ENCODE results near the gene GRB2.

Gene GRB2

GRCh38 chr17:75339971-75340370 is 65.5 kb downstream of the GRB2 start:
- Histone ChIP-seq H3K9ac (ENCODE audit: insufficient read length, low read depth) (no peak overlapping the region), H3K4me3 (ENCODE audit: insufficient read length, low read depth) (no peak overlapping the region)

GRCh38 chr17:75338335-75338734 is 67.1 kb downstream of the GRB2 start:
- Histone ChIP-seq H3K27me3 (ENCODE audit: insufficient read depth, insufficient read length) (no peaks in the 10 kb centered on the region), H3K4me3 (ENCODE audit: insufficient read length, low read depth) (no peak overlapping the region), H3K36me3 (ENCODE audit: insufficient read depth, insufficient read length, low read length) (no peaks in the 10 kb centered on the region), H3K4me1 (ENCODE audit: insufficient read depth, insufficient read length) (peaks cover 6% of the 10 kb centered on the region), H3K9ac (ENCODE audit: insufficient read length, low read depth) (no peak overlapping the region), H3K9me3 (ENCODE audit: insufficient read depth, low read length) (no peaks in the 10 kb centered on the region)
- no peak for DNase-seq (ENCODE audit: low read depth, low spot score)
- TF ChIP-seq ZNF274 (IDR thresholded peaks at IDR 0.05; ENCODE audit: low read depth, low read length) (no peak), YY1 (IDR thresholded peaks at IDR 0.05; ENCODE audit: insufficient read depth, insufficient read length) (no peak), SUZ12 (IDR thresholded peaks at IDR 0.05; ENCODE audit: extremely low read depth, insufficient read depth, insufficient read length) (no peak)

More at GRCh38 chr17:75339971-75340370, 65.5 kb downstream of the GRB2 start:
- H3K4me1 ChIP-seq (ENCODE audit: insufficient read depth, insufficient read length) = peaks cover 6% of the 10 kb centered on the region
- TF ChIP-seq ZNF274 (IDR thresholded peaks at IDR 0.05; ENCODE audit: low read depth, low read length) (no peak), SUZ12 (IDR thresholded peaks at IDR 0.05; ENCODE audit: extremely low read depth, insufficient read depth, insufficient read length) (no peak), YY1 (IDR thresholded peaks at IDR 0.05; ENCODE audit: insufficient read depth, insufficient read length) (no peak)
- no peaks in the 10 kb centered on the region for H3K36me3 ChIP-seq (ENCODE audit: insufficient read depth, insufficient read length, low read length)
- H3K9me3 ChIP-seq (ENCODE audit: insufficient read depth, low read length) = no peaks in the 10 kb centered on the region
- H3K27me3 ChIP-seq (ENCODE audit: insufficient read depth, insufficient read length) = no peaks in the 10 kb centered on the region
- no peak for DNase-seq (ENCODE audit: low read depth, low spot score)

- no peak overlapping the region for H3K9ac ChIP-seq (ENCODE audit: insufficient read length, low read depth)
- no peak for DNase-seq (ENCODE audit: low read depth, low spot score)
Measured at GRCh38 chr17:75335315-75335714, 70.2 kb downstream of the GRB2 start.

GRCh38 chr17:75334723-75335122 is 70.8 kb downstream of the GRB2 start:
- TF ChIP-seq YY1 (IDR thresholded peaks at IDR 0.05; ENCODE audit: insufficient read depth, insufficient read length) (no peak), SUZ12 (IDR thresholded peaks at IDR 0.05; ENCODE audit: extremely low read depth, insufficient read depth, insufficient read length) (no peak), ZNF274 (IDR thresholded peaks at IDR 0.05; ENCODE audit: low read depth, low read length) (no peak)
- Histone ChIP-seq H3K4me3 (ENCODE audit: insufficient read length, low read depth) (no peak overlapping the region), H3K9me3 (ENCODE audit: insufficient read depth, low read length) (no peaks in the 10 kb centered on the region), H3K27me3 (ENCODE audit: insufficient read depth, insufficient read length) (no peaks in the 10 kb centered on the region), H3K4me1 (ENCODE audit: insufficient read depth, insufficient read length) (peaks cover 6% of the 10 kb centered on the region), H3K36me3 (ENCODE audit: insufficient read depth, insufficient read length, low read length) (peaks cover 15% of the 10 kb centered on the region), H3K9ac (ENCODE audit: insufficient read length, low read depth) (no peak overlapping the region)
- DNase-seq (ENCODE audit: low read depth, low spot score) = no peak

More at GRCh38 chr17:75335315-75335714, 70.2 kb downstream of the GRB2 start:
- TF ChIP-seq SUZ12 (IDR thresholded peaks at IDR 0.05; ENCODE audit: extremely low read depth, insufficient read depth, insufficient read length) (no peak), ZNF274 (IDR thresholded peaks at IDR 0.05; ENCODE audit: low read depth, low read length) (no peak), YY1 (IDR thresholded peaks at IDR 0.05; ENCODE audit: insufficient read depth, insufficient read length) (no peak)
- peaks cover 6% of the 10 kb centered on the region for H3K4me1 ChIP-seq (ENCODE audit: insufficient read depth, insufficient read length)
- no peaks in the 10 kb centered on the region for H3K9me3 ChIP-seq (ENCODE audit: insufficient read depth, low read length)
- H3K4me3 ChIP-seq (ENCODE audit: insufficient read length, low read depth) = no peak overlapping the region
- no peaks in the 10 kb centered on the region for H3K27me3 ChIP-seq (ENCODE audit: insufficient read depth, insufficient read length)
- peaks cover 15% of the 10 kb centered on the region for H3K36me3 ChIP-seq (ENCODE audit: insufficient read depth, insufficient read length, low read length)

GRCh38 chr17:75331671-75332070 is 73.8 kb downstream of the GRB2 start:
- TF ChIP-seq YY1 (IDR thresholded peaks at IDR 0.05; ENCODE audit: insufficient read depth, insufficient read length) = no peak
- TF ChIP-seq SUZ12 (IDR thresholded peaks at IDR 0.05; ENCODE audit: extremely low read depth, insufficient read depth, insufficient read length) = no peak
- H3K9ac ChIP-seq (ENCODE audit: insufficient read length, low read depth) = no peak overlapping the region
- H3K4me1 ChIP-seq (ENCODE audit: insufficient read depth, insufficient read length) = peaks cover 3% of the 10 kb centered on the region
- H3K27me3 ChIP-seq (ENCODE audit: insufficient read depth, insufficient read length) = no peaks in the 10 kb centered on the region
- peaks cover 22% of the 10 kb centered on the region for H3K36me3 ChIP-seq (ENCODE audit: insufficient read depth, insufficient read length, low read length)
- no peak for DNase-seq (ENCODE audit: low read depth, low spot score)
- H3K9me3 ChIP-seq (ENCODE audit: insufficient read depth, low read length) = no peaks in the 10 kb centered on the region
- no peak overlapping the region for H3K4me3 ChIP-seq (ENCODE audit: insufficient read length, low read depth)

- no peak overlapping the region for H3K9ac ChIP-seq (ENCODE audit: insufficient read length, low read depth)
- no peak for TF ChIP-seq YY1 (IDR thresholded peaks at IDR 0.05; ENCODE audit: insufficient read depth, insufficient read length)
- no peak for TF ChIP-seq SUZ12 (IDR thresholded peaks at IDR 0.05; ENCODE audit: extremely low read depth, insufficient read depth, insufficient read length)
- TF ChIP-seq ZNF274 (IDR thresholded peaks at IDR 0.05; ENCODE audit: low read depth, low read length) = no peak
Measured at GRCh38 chr17:75327757-75328156, 77.7 kb downstream of the GRB2 start.

GRCh38 chr17:75326226-75326848 is 79.1 kb downstream of the GRB2 start:
- TF ChIP-seq SUZ12 (IDR thresholded peaks at IDR 0.05; ENCODE audit: extremely low read depth, insufficient read depth, insufficient read length) (no peak), YY1 (IDR thresholded peaks at IDR 0.05; ENCODE audit: insufficient read depth, insufficient read length) (no peak)
- H3K36me3 ChIP-seq (ENCODE audit: insufficient read depth, insufficient read length, low read length) = peaks cover 39% of the 10 kb centered on the region

More at GRCh38 chr17:75327757-75328156, 77.7 kb downstream of the GRB2 start:
- DNase-seq (ENCODE audit: low read depth, low spot score) = no peak
- H3K9me3 ChIP-seq (ENCODE audit: insufficient read depth, low read length) = no peaks in the 10 kb centered on the region
- H3K27me3 ChIP-seq (ENCODE audit: insufficient read depth, insufficient read length) = no peaks in the 10 kb centered on the region
- H3K36me3 ChIP-seq (ENCODE audit: insufficient read depth, insufficient read length, low read length) = peaks cover 36% of the 10 kb centered on the region
- peaks cover 9% of the 10 kb centered on the region for H3K4me1 ChIP-seq (ENCODE audit: insufficient read depth, insufficient read length)
- no peak overlapping the region for H3K4me3 ChIP-seq (ENCODE audit: insufficient read length, low read depth)

More at GRCh38 chr17:75326226-75326848, 79.1 kb downstream of the GRB2 start:
- Histone ChIP-seq H3K27me3 (ENCODE audit: insufficient read depth, insufficient read length) (no peaks in the 10 kb centered on the region), H3K4me1 (ENCODE audit: insufficient read depth, insufficient read length) (peaks cover 9% of the 10 kb centered on the region), H3K9ac (ENCODE audit: insufficient read length, low read depth) (peak overlapping the region; percentile 45), H3K4me3 (ENCODE audit: insufficient read length, low read depth) (no peak overlapping the region), H3K9me3 (ENCODE audit: insufficient read depth, low read length) (no peaks in the 10 kb centered on the region)
- no peak for DNase-seq (ENCODE audit: low read depth, low spot score)
